GM12873 (cell line): ENCODE measurements around the gene NTF3.

Experiments used
- CTCF ChIP-seq: IDR thresholded peaks from 2 replicates; pipeline ENCODE4 v1.5.1; 2012; ENCODE audit warnings: low read depth, mild to moderate bottlenecking, moderate library complexity, low read length, control low read depth; ENCODE audit not compliant: insufficient read depth; ENCODE audit errors: missing control alignments

The NTF3 gene

GRCh38 chr12:5417500-5417899 lies 14.4 kb upstream of the NTF3 start:
- TF ChIP-seq CTCF = no peak

GRCh38 chr12:5428332-5429221 lies 3.3 kb upstream of the NTF3 start:
- peak; percentile 45 for TF ChIP-seq CTCF

- no peak for TF ChIP-seq CTCF
These were observed 2.0 kb upstream of the NTF3 start for GRCh38 chr12:5429741-5430557.

GRCh38 chr12:5430641-5431603 lies 986 bp upstream of the NTF3 start:
- no peak for TF ChIP-seq CTCF

GRCh38 chr12:5433081-5433844 lies 1.4 kb downstream of the NTF3 start:
- no peak for TF ChIP-seq CTCF

- no peak for TF ChIP-seq CTCF
These were observed 2.1 kb downstream of the NTF3 start for GRCh38 chr12:5433845-5434646.
